Measurements from ENCODE around the gene ARID1B. TPM values are rescaled to one million over a fixed set of nuclear protein-coding genes. Genes with fewer than 3 reads are reported as not detected.

Gene ARID1B
- total and polyA plus RNA-seq, 4 donors: 7.0 to 49.0 (median 24.2) TPM

DNA sequence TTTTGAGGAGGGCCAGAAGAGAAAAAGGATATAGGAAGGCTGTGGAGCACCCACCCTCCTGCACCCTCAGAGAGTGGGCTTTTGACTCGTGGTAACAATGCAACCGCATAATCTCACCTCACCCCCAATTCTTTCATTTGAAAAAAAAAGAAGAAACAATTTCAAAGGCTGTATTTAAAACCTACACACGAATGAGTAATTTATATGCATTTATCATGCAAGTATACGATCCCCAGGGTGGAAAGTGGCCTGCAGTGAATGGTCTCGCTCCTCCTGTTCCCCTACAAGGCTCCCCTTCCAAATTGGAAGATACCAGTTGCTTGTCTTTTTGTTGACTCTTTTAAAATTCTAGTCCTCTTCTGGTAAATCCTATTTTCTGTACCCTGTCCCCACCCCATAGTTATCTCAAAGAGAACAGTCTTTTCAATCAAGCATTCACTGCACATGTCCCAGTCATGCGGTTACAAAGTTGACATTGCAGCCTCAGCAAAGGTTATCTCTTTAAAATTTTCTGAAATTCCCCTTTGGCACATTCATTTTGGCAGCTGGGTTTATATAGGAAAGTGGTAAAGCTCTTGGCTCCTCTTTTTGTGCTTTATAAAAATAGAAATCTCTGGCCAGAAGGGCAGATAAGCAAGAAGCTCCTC is 110.6 kb downstream of the ARID1B start:
- peak overlapping the region in 1 of 2 donors; percentile 4 for H3K27ac ChIP-seq (ENCODE audit: low read depth in 1 of 2, low read length in 2 of 2)
- 81% methylated on average over 6 of the region's 6 CpGs for WGBS
- DNase-seq (ENCODE audit: low spot score): no peak
- H3K4me3 ChIP-seq (ENCODE audit: low read depth in 1 of 3, low read length in 3 of 3): no peak overlapping the region
- H3K36me3 ChIP-seq (ENCODE audit: control insufficient read depth in 4 of 4, insufficient read depth in 3 of 4, low read depth in 1 of 4, low read length in 3 of 4): no peaks in the 10 kb centered on the region
- H3K9ac ChIP-seq (ENCODE audit: low read depth in 1 of 2, low read length in 2 of 2): no peak overlapping the region
- TF ChIP-seq RXRA (IDR thresholded peaks at IDR 0.05) (peak in 1 of 2 donors; percentile 7), GABPA (IDR thresholded peaks at IDR 0.05 in 1 of 2, conservative IDR thresholded peaks at IDR 0.05 in 1 of 2) (no peak), TAF1 (conservative IDR thresholded peaks at IDR 0.05) (no peak)
- TF ChIP-seq, protein P1, sequence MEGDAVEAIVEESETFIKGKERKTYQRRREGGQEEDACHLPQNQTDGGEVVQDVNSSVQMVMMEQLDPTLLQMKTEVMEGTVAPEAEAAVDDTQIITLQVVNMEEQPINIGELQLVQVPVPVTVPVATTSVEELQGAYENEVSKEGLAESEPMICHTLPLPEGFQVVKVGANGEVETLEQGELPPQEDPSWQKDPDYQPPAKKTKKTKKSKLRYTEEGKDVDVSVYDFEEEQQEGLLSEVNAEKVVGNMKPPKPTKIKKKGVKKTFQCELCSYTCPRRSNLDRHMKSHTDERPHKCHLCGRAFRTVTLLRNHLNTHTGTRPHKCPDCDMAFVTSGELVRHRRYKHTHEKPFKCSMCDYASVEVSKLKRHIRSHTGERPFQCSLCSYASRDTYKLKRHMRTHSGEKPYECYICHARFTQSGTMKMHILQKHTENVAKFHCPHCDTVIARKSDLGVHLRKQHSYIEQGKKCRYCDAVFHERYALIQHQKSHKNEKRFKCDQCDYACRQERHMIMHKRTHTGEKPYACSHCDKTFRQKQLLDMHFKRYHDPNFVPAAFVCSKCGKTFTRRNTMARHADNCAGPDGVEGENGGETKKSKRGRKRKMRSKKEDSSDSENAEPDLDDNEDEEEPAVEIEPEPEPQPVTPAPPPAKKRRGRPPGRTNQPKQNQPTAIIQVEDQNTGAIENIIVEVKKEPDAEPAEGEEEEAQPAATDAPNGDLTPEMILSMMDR (IDR thresholded peaks at IDR 0.05; ENCODE audit: low read depth, low read length, missing input control): no peak
- H3K9me3 ChIP-seq (ENCODE audit: control insufficient read depth in 4 of 4, low read length in 3 of 4): no peaks in the 10 kb centered on the region
- peaks cover 3 to 30% (median 11%) of the 10 kb centered on the region in 4 donors for H3K4me1 ChIP-seq (ENCODE audit: control insufficient read depth in 4 of 4, insufficient read depth in 4 of 4, low read length in 3 of 4)
- no peaks in the 10 kb centered on the region for H3K27me3 ChIP-seq (ENCODE audit: control insufficient read depth in 4 of 4, insufficient read depth in 4 of 4, low read length in 3 of 4)

DNA sequence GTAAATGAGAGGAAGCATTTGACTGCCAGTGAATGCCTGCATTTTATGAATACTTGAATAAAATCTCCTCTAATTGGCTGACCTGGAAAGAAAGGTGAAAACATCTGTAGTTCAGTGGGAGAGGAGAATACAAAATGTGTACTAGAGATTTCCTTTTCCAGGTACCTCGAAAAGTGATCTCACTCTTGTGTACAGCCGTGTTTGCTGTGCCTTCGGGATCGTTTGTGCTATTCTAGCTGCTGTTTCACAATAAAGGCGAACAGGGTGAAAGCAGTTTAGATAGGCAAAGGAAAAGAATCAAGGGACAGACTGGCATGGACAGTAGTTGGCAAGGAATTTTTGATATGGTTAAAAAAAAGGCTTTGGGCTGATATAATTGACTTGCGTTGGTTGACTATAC is 112.3 kb downstream of the ARID1B start:
- WGBS: 39% methylated on average over 6 of the region's 6 CpGs
- H3K27ac ChIP-seq (ENCODE audit: low read depth in 1 of 2, low read length in 2 of 2): peak overlapping the region; percentile 60 to 82
- peak overlapping the region in 1 of 2 donors; percentile 27 for H3K9ac ChIP-seq (ENCODE audit: low read depth in 1 of 2, low read length in 2 of 2)

More for the DNA sequence above, 112.3 kb downstream of the ARID1B start:
- Histone ChIP-seq H3K36me3 (ENCODE audit: control insufficient read depth in 4 of 4, insufficient read depth in 3 of 4, low read depth in 1 of 4, low read length in 3 of 4) (no peaks in the 10 kb centered on the region), H3K27me3 (ENCODE audit: control insufficient read depth in 4 of 4, insufficient read depth in 4 of 4, low read length in 3 of 4) (no peaks in the 10 kb centered on the region), H3K9me3 (ENCODE audit: control insufficient read depth in 4 of 4, low read length in 3 of 4) (no peaks in the 10 kb centered on the region), H3K4me1 (ENCODE audit: control insufficient read depth in 4 of 4, insufficient read depth in 4 of 4, low read length in 3 of 4) (peaks cover 3 to 30% (median 11%) of the 10 kb centered on the region in 4 donors), H3K4me3 (ENCODE audit: low read depth in 1 of 3, low read length in 3 of 3) (no peak overlapping the region)
- DNase-seq (ENCODE audit: low spot score): no peak
- TF ChIP-seq HNF4A (conservative IDR thresholded peaks at IDR 0.05) (peak; percentile 48 to 56), FOXA2 (IDR thresholded peaks at IDR 0.05) (peak; percentile 48), FOXA1 (IDR thresholded peaks at IDR 0.05) (peak; percentile 50), GABPA (IDR thresholded peaks at IDR 0.05 in 1 of 2, conservative IDR thresholded peaks at IDR 0.05 in 1 of 2) (no peak), EGR1 (IDR thresholded peaks at IDR 0.05; ENCODE audit: low read depth in 2 of 2) (peak in 1 of 2 donors; percentile 9), SP1 (IDR thresholded peaks at IDR 0.05) (peak; percentile 50), RXRA (IDR thresholded peaks at IDR 0.05) (peak; percentile 73 to 80), HNF4G (IDR thresholded peaks at IDR 0.05) (no peak), TAF1 (conservative IDR thresholded peaks at IDR 0.05) (no peak), RAD21 (IDR thresholded peaks at IDR 0.05) (peak in 1 of 2 donors; percentile 67), NR2F2 (IDR thresholded peaks at IDR 0.05) (no peak), JUND (IDR thresholded peaks at IDR 0.05) (peak; percentile 85 to 98), YY1 (IDR thresholded peaks at IDR 0.05) (no peak)
- TF ChIP-seq, protein P2, sequence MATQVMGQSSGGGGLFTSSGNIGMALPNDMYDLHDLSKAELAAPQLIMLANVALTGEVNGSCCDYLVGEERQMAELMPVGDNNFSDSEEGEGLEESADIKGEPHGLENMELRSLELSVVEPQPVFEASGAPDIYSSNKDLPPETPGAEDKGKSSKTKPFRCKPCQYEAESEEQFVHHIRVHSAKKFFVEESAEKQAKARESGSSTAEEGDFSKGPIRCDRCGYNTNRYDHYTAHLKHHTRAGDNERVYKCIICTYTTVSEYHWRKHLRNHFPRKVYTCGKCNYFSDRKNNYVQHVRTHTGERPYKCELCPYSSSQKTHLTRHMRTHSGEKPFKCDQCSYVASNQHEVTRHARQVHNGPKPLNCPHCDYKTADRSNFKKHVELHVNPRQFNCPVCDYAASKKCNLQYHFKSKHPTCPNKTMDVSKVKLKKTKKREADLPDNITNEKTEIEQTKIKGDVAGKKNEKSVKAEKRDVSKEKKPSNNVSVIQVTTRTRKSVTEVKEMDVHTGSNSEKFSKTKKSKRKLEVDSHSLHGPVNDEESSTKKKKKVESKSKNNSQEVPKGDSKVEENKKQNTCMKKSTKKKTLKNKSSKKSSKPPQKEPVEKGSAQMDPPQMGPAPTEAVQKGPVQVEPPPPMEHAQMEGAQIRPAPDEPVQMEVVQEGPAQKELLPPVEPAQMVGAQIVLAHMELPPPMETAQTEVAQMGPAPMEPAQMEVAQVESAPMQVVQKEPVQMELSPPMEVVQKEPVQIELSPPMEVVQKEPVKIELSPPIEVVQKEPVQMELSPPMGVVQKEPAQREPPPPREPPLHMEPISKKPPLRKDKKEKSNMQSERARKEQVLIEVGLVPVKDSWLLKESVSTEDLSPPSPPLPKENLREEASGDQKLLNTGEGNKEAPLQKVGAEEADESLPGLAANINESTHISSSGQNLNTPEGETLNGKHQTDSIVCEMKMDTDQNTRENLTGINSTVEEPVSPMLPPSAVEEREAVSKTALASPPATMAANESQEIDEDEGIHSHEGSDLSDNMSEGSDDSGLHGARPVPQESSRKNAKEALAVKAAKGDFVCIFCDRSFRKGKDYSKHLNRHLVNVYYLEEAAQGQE (IDR thresholded peaks at IDR 0.05): peak; percentile 48
- TF ChIP-seq, protein P3, sequence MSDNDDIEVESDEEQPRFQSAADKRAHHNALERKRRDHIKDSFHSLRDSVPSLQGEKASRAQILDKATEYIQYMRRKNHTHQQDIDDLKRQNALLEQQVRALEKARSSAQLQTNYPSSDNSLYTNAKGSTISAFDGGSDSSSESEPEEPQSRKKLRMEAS (IDR thresholded peaks at IDR 0.05): no peak
- TF ChIP-seq, protein P4, sequence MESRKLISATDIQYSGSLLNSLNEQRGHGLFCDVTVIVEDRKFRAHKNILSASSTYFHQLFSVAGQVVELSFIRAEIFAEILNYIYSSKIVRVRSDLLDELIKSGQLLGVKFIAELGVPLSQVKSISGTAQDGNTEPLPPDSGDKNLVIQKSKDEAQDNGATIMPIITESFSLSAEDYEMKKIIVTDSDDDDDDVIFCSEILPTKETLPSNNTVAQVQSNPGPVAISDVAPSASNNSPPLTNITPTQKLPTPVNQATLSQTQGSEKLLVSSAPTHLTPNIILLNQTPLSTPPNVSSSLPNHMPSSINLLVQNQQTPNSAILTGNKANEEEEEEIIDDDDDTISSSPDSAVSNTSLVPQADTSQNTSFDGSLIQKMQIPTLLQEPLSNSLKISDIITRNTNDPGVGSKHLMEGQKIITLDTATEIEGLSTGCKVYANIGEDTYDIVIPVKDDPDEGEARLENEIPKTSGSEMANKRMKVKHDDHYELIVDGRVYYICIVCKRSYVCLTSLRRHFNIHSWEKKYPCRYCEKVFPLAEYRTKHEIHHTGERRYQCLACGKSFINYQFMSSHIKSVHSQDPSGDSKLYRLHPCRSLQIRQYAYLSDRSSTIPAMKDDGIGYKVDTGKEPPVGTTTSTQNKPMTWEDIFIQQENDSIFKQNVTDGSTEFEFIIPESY (IDR thresholded peaks at IDR 0.05): peak; percentile 61
- TF ChIP-seq, protein P5, sequence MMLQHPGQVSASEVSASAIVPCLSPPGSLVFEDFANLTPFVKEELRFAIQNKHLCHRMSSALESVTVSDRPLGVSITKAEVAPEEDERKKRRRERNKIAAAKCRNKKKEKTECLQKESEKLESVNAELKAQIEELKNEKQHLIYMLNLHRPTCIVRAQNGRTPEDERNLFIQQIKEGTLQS (IDR thresholded peaks at IDR 0.05): peak; percentile 72
- TF ChIP-seq, protein P1 (IDR thresholded peaks at IDR 0.05; ENCODE audit: low read depth, low read length, missing input control): no peak

Data from liver (tissue), 9 donors.